ENCODE results near the gene RAI1. TPM values are rescaled to one million over a fixed set of nuclear protein-coding genes. Genes with fewer than 3 reads are reported as not detected.

RAI1 gene
- total RNA-seq, 1 donor from 2014 or later, result 46.2 TPM

DNA sequence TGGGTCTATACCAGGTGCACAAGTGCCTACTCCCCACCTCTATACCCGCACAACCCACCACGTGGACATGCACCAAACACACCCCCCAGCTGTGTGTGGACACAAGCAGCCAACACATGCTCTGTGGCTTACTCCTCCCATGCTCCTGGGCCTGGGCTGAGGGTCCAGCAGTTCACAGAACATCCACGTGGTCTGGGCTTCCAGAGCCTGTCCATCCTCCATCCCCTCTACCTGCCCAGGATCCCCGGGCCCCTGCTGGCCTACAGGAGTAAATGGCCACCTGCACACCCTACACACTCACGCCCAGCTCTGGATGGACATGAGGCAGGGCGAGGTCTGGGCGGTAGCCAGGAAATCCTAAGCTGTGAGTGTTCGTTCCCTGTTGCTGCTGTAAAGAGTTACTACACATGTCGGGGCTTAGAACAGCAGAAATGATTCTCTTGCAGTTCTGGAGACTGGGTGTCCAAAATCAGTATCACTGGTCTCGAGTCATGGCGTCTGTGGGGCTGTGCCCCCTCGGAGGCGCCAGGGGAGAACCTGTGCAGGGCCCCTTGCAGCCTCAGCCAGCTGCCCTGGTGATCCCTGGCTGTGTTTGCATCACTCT, 15.0 kb upstream of the RAI1 start:
- DNase-seq (ENCODE audit: low spot score), result no peak
- H3K9me3 Mint-ChIP-seq (ENCODE audit: unreplicated experiment), result no peaks in the 10 kb centered on the region
- no peaks in the 10 kb centered on the region for H3K36me3 Mint-ChIP-seq (ENCODE audit: low read depth, unreplicated experiment)
- peaks cover 15% of the 10 kb centered on the region for H3K4me1 Mint-ChIP-seq (ENCODE audit: unreplicated experiment)
- H3K27me3 Mint-ChIP-seq (ENCODE audit: unreplicated experiment), result peaks cover 9% of the 10 kb centered on the region
- peak overlapping the region; percentile 16 for H3K27ac Mint-ChIP-seq (ENCODE audit: unreplicated experiment)
- no peak overlapping the region for H3K4me3 Mint-ChIP-seq (ENCODE audit: unreplicated experiment)
- TF ChIP-seq, protein P1, sequence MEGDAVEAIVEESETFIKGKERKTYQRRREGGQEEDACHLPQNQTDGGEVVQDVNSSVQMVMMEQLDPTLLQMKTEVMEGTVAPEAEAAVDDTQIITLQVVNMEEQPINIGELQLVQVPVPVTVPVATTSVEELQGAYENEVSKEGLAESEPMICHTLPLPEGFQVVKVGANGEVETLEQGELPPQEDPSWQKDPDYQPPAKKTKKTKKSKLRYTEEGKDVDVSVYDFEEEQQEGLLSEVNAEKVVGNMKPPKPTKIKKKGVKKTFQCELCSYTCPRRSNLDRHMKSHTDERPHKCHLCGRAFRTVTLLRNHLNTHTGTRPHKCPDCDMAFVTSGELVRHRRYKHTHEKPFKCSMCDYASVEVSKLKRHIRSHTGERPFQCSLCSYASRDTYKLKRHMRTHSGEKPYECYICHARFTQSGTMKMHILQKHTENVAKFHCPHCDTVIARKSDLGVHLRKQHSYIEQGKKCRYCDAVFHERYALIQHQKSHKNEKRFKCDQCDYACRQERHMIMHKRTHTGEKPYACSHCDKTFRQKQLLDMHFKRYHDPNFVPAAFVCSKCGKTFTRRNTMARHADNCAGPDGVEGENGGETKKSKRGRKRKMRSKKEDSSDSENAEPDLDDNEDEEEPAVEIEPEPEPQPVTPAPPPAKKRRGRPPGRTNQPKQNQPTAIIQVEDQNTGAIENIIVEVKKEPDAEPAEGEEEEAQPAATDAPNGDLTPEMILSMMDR (IDR thresholded peaks at IDR 0.05; ENCODE audit: unreplicated experiment), result no peak

DNA sequence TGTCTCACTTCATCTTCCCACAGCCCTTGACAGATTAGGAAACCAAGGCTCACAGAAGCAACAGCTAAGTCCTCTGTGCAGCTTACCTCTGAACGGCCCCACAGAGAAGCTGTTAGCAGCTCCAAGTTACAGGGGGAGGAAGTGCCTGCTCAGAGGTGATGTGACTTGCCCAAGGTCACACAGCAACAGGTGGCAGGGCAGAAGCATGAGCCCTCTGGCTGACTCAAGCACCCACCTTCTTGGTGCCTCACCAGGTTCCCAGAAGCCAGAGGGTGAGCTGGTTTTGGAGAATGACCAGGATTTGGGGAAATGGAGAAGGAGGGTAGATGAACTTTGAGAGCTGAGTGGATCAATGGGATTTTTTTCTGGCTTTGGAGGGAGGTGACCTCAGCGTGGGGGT, 14.0 kb upstream of the RAI1 start:
- no peak for DNase-seq (ENCODE audit: low spot score)
- H3K4me3 Mint-ChIP-seq (ENCODE audit: unreplicated experiment), result peak overlapping the region; percentile 47
- H3K27ac Mint-ChIP-seq (ENCODE audit: unreplicated experiment), result no peak overlapping the region
- H3K27me3 Mint-ChIP-seq (ENCODE audit: unreplicated experiment), result peaks cover 9% of the 10 kb centered on the region
- TF ChIP-seq, protein P1 (IDR thresholded peaks at IDR 0.05; ENCODE audit: unreplicated experiment), result no peak
- peaks cover 18% of the 10 kb centered on the region for H3K4me1 Mint-ChIP-seq (ENCODE audit: unreplicated experiment)
- no peaks in the 10 kb centered on the region for H3K9me3 Mint-ChIP-seq (ENCODE audit: unreplicated experiment)
- H3K36me3 Mint-ChIP-seq (ENCODE audit: low read depth, unreplicated experiment), result no peaks in the 10 kb centered on the region

DNA sequence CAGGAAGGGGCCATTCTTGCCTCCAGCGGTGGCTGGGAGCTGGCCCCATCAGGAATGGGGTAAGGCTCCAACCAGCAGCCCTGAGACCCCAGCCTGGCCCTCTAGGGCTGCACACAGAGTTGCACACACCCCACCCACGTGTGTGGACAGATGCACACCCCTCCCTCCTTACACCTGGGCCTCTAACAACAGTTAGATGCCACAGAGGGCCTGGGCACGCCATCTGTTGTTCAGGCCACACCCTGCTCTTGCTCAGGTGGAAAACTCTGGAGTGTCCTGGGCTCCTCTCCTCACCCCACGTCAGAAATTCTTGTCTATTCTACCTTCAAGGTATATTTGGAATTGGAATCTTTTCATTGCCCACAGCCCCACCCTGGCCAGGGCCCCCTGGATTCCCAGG, 13.3 kb upstream of the RAI1 start:
- no peak overlapping the region for H3K27ac Mint-ChIP-seq (ENCODE audit: unreplicated experiment)
- no peaks in the 10 kb centered on the region for H3K36me3 Mint-ChIP-seq (ENCODE audit: low read depth, unreplicated experiment)
- TF ChIP-seq, protein P1 (IDR thresholded peaks at IDR 0.05; ENCODE audit: unreplicated experiment), result no peak
- DNase-seq (ENCODE audit: low spot score), result no peak
- no peaks in the 10 kb centered on the region for H3K9me3 Mint-ChIP-seq (ENCODE audit: unreplicated experiment)
- H3K4me3 Mint-ChIP-seq (ENCODE audit: unreplicated experiment), result no peak overlapping the region
- H3K27me3 Mint-ChIP-seq (ENCODE audit: unreplicated experiment), result peaks cover 9% of the 10 kb centered on the region
- H3K4me1 Mint-ChIP-seq (ENCODE audit: unreplicated experiment), result peaks cover 18% of the 10 kb centered on the region

DNA sequence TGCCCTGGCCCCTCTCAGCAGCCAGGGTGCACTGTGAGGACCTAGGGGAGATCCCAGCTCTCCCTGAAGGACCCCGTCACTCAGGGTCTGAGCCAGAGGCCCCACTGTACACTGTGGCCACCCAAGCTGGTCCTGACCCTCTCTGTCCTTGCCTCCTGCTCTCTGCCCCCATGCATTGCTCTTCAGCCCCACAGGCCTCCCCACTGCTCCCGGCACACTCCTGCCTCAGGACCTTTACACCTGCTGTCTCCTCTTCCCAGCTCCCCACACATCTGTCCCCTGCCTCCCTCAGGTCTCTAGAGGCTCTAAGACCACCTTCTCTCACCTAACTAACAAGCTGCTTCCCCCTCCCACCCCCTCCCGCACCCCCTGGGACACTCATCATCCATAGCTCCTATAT, 12.9 kb upstream of the RAI1 start:
- no peak overlapping the region for H3K4me3 Mint-ChIP-seq (ENCODE audit: unreplicated experiment)
- DNase-seq (ENCODE audit: low spot score), result no peak
- H3K36me3 Mint-ChIP-seq (ENCODE audit: low read depth, unreplicated experiment), result no peaks in the 10 kb centered on the region
- no peak overlapping the region for H3K27ac Mint-ChIP-seq (ENCODE audit: unreplicated experiment)
- H3K9me3 Mint-ChIP-seq (ENCODE audit: unreplicated experiment), result no peaks in the 10 kb centered on the region
- peaks cover 7% of the 10 kb centered on the region for H3K27me3 Mint-ChIP-seq (ENCODE audit: unreplicated experiment)
- TF ChIP-seq, protein P1 (IDR thresholded peaks at IDR 0.05; ENCODE audit: unreplicated experiment), result no peak
- peaks cover 14% of the 10 kb centered on the region for H3K4me1 Mint-ChIP-seq (ENCODE audit: unreplicated experiment)

DNA sequence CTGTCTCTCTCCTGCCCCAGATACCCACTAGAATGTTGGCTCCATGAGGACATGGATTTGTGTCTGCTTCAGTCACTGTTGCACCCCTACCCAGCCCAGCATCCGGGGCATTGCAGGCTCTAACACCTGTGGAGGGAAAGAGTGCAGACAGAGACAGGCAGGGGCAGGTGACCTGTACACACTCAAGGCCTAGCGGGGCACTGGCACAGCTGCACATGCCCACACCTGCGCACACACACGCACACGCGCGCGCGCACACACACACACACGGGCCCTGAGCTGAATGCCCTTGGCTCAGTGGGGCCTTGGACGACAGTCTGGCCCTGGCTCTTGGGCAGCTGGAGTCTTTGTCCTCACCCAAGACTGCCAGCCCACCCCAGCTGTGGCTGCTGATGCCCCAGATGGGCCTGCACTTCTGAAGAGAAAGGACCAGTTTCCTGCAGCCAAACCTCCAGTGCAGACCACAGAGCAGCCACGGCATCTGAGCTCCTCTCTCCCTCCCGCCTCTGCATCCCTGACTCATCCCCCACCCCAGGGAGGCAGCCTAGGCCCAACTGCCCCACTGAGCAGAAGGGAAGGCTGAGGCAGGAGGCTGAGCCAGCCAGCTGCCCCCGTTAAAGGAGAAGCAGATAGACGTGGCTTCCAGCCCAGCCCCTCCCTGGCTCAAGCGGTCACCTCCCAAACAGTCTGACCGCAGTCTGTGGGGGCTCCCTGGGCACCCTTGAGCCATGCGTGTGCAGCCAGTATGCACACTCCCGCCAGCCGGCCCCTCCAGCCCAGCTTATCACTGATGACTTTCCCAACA, 12.3 kb upstream of the RAI1 start:
- Mint-ChIP-seq H3K27ac (ENCODE audit: unreplicated experiment) (no peak overlapping the region), H3K4me3 (ENCODE audit: unreplicated experiment) (no peak overlapping the region), H3K27me3 (ENCODE audit: unreplicated experiment) (peaks cover 7% of the 10 kb centered on the region), H3K36me3 (ENCODE audit: low read depth, unreplicated experiment) (no peaks in the 10 kb centered on the region), H3K9me3 (ENCODE audit: unreplicated experiment) (no peaks in the 10 kb centered on the region), H3K4me1 (ENCODE audit: unreplicated experiment) (peaks cover 13% of the 10 kb centered on the region)
- TF ChIP-seq, protein P1 (IDR thresholded peaks at IDR 0.05; ENCODE audit: unreplicated experiment), result no peak
- DNase-seq (ENCODE audit: low spot score), result no peak

Measured in endothelial cell (in vitro differentiated cells).